Upper lobe of right lung (tissue), 1 donor: ENCODE data around the gene GRHPR. TPM values are rescaled to one million over a fixed set of nuclear protein-coding genes. Genes with fewer than 3 reads are reported as not detected.

Experiments
- ATAC-seq: fragments of 200-7000 bp; cut with Tn5 transposase; one replicate; pipeline ENCODE4 v1.9.1; 2020; ENCODE audit warnings: mild to moderate bottlenecking, moderate library complexity
- DNase-seq: peaks from one replicate; pipeline ENCODE4 v3.0.0-alpha.2; 2020
- H3K27ac ChIP-seq: fragments of 200-600 bp; one replicate; pipeline ENCODE4 v1.8.0; 2022
- H3K27me3 ChIP-seq: fragments of 200-600 bp; one replicate; pipeline ENCODE4 v1.8.0; 2022; ENCODE audit warnings: mild to moderate bottlenecking
- H3K36me3 ChIP-seq: fragments of 200-600 bp; one replicate; pipeline ENCODE4 v1.8.0; 2022
- H3K4me1 ChIP-seq: fragments of 200-600 bp; one replicate; pipeline ENCODE4 v1.8.0; 2022
- H3K4me3 ChIP-seq: fragments of 200-600 bp; one replicate; pipeline ENCODE4 v1.8.0; 2022; ENCODE audit warnings: mild to moderate bottlenecking
- H3K9me3 ChIP-seq: fragments of 200-600 bp; one replicate; pipeline ENCODE4 v1.8.0; 2022
- intact Hi-C: fragments of 100-400 bp; cut with DNase I; formaldehyde crosslinking; loops from one replicate; pipeline ENCODE4 v1.11.0; 2022
- total RNA-seq: library from RNA; stranded (reverse); fragmentation: NEBNext Ultra II Directional; extraction: Animal tissue kit (Norgen Biotek cat#: 25700); gene quantifications from one replicate; pipeline ENCODE4 v1.2.1, GENCODE V29; 2021
- TF ChIP-seq, protein P1 (sequence below): fragments of 200-600 bp; IDR thresholded peaks from one replicate; pipeline ENCODE4 v1.8.0; 2022; ENCODE audit warnings: antibody characterized with exemption
- donor health status: DM: no; HTN: yes; CAD: no; lungs with severe emphysema.

GRHPR gene
- total RNA-seq, 1 donor from 2014 or later, result 65.0 TPM

DNA sequence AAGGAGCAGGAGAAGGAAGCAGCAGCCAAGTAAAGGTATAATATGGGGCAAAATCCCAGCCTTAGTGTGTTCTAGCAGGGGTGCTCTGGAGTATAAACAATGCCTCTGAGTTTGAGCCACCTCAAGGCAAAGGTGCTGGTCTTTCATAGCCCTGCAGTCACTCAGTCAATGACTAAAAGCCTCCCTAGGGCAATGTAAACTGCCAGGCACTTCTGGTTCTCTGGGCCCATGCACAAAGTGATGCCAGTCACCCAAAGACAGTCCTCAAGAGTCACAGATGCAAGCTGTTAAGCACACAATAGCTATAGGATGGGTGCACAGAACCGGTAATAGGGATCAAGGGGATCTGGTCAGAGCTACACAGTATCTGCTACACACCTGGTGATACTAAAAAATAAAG, 30.1 kb downstream of the GRHPR start:
- no peak for ATAC-seq
- no peak overlapping the region for H3K4me3 ChIP-seq
- intact Hi-C loops, result no loop called here

DNA sequence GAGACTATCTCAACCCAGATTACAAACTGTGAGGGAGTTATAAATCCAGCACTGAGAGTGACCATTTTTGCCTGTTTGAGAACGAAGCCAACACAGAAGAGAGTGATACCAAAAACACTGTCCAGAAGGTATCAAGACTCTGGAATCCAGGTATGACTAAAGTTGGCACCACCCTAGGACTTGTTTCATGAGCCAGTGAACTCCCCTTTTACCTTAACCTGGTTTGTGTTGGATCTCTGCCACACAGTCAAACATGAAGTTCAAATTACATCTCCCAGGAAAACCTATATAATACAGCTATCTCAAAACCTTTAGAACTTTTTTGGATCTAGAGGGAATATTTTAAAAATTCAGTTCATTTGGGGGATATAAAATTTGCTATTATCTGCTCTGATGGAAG, 31.3 kb downstream of the GRHPR start:
- H3K36me3 ChIP-seq, result no peaks in the 10 kb centered on the region
- H3K4me3 ChIP-seq, result no peak overlapping the region
- intact Hi-C loops, result no loop called here
- H3K4me1 ChIP-seq, result peaks cover 10% of the 10 kb centered on the region
- TF ChIP-seq, protein P1, sequence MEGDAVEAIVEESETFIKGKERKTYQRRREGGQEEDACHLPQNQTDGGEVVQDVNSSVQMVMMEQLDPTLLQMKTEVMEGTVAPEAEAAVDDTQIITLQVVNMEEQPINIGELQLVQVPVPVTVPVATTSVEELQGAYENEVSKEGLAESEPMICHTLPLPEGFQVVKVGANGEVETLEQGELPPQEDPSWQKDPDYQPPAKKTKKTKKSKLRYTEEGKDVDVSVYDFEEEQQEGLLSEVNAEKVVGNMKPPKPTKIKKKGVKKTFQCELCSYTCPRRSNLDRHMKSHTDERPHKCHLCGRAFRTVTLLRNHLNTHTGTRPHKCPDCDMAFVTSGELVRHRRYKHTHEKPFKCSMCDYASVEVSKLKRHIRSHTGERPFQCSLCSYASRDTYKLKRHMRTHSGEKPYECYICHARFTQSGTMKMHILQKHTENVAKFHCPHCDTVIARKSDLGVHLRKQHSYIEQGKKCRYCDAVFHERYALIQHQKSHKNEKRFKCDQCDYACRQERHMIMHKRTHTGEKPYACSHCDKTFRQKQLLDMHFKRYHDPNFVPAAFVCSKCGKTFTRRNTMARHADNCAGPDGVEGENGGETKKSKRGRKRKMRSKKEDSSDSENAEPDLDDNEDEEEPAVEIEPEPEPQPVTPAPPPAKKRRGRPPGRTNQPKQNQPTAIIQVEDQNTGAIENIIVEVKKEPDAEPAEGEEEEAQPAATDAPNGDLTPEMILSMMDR, result no peak
- H3K27me3 ChIP-seq, result no peaks in the 10 kb centered on the region
- DNase-seq, result no peak
- H3K9me3 ChIP-seq, result no peaks in the 10 kb centered on the region
- ATAC-seq, result no peak
- no peak overlapping the region for H3K27ac ChIP-seq

More for the DNA sequence above, 30.1 kb downstream of the GRHPR start:
- Histone ChIP-seq H3K27me3 (no peaks in the 10 kb centered on the region), H3K36me3 (no peaks in the 10 kb centered on the region), H3K9me3 (no peaks in the 10 kb centered on the region), H3K4me1 (peaks cover 6% of the 10 kb centered on the region), H3K27ac (no peak overlapping the region)
- no peak for DNase-seq
- TF ChIP-seq, protein P1, result no peak

DNA sequence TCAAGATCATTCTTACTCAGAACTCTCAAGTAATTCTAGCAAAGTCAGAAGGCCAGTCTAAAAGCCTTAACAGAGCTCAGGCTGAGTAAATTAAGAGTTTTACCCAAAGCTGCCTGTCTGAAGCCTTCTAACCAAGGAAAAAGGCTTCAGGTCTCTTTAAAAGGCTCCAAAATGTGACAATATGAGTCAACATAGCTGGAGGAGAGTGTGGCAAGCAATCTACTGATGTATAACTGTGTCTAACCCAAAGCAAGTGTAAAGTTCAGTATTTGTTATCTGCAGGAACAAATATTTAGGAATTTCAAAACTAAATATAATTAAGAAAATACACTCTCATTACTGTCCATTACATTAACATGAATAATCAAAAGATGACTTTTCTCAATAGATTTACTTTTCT, 31.7 kb downstream of the GRHPR start:
- TF ChIP-seq, protein P1, result no peak
- H3K4me1 ChIP-seq, result peaks cover 10% of the 10 kb centered on the region
- DNase-seq (no peak), ATAC-seq (no peak)
- H3K9me3 ChIP-seq, result no peaks in the 10 kb centered on the region
- no peaks in the 10 kb centered on the region for H3K36me3 ChIP-seq
- no peak overlapping the region for H3K4me3 ChIP-seq
- no peak overlapping the region for H3K27ac ChIP-seq
- intact Hi-C loops, result no loop called here
- H3K27me3 ChIP-seq, result no peaks in the 10 kb centered on the region

DNA sequence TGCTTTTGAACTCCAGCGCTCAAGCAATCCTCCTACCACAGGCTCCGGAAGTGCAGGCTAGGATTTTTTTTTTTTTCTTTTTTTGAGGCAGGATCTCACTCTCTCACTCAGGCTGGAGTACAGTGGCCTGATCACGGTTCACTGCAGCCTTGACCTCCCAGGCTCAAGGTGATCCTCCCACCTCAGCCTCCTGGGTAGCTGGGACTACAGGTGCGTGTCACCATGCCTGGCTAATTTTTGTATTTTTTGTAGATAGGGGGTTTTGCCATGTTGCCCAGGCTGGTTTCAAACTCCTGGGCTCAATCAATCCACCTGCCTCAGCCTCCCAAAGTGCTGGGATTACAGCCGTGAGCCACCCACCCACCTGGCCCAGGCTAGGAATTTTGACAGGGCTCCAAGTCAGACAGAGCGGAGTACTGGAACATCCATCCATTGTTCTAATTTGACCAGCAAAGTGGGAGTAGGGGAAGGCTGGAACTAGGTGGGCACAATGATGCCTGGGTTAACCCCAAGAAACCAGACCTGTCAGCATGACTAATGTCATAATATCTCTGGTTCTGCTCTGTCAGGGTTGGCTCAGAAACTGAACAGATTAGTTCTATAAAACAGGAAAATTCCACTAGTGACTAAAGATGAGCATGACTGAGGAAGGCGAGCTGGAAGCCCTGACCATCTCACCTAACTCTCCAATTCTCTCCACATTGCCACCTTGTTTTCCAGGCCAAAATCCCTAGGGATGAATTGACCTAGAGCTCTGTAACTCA, 33.6 kb downstream of the GRHPR start:
- DNase-seq (no peak), ATAC-seq (no peak)
- intact Hi-C loops, result no loop called here
- Histone ChIP-seq H3K36me3 (no peaks in the 10 kb centered on the region), H3K27me3 (no peaks in the 10 kb centered on the region), H3K27ac (no peak overlapping the region), H3K4me3 (no peak overlapping the region), H3K9me3 (no peaks in the 10 kb centered on the region), H3K4me1 (peaks cover 10% of the 10 kb centered on the region)
- TF ChIP-seq, protein P1, result no peak

DNA sequence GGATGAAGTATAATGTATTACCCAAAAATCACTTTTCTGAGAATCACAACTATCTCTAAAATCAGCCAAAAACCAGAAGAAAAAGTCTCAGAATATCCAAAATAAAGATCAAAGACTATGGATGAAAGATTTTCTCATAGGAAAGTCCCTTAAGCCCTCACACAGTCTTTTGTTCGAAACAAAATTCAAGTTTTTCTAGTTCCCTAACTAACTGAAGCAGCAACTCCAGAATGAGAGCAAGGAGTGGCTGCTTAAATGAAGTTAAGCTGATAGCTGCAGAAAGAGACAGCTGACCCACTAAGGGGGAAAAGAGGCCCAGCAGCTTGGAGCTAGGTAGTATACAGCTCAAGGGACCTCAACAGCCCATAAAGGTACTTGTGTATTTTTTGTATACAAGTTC, 34.3 kb downstream of the GRHPR start:
- H3K9me3 ChIP-seq, result no peaks in the 10 kb centered on the region

More for the DNA sequence above, 34.3 kb downstream of the GRHPR start:
- H3K27me3 ChIP-seq, result no peaks in the 10 kb centered on the region
- intact Hi-C loops, result no loop called here
- no peaks in the 10 kb centered on the region for H3K36me3 ChIP-seq
- no peak overlapping the region for H3K4me3 ChIP-seq
- no peak overlapping the region for H3K27ac ChIP-seq
- H3K4me1 ChIP-seq, result peaks cover 11% of the 10 kb centered on the region
- no peak for DNase-seq
- no peak for ATAC-seq
- TF ChIP-seq, protein P1, result no peak
